Measurements from ENCODE around the gene SIGLEC11. TPM values are rescaled to one million over a fixed set of nuclear protein-coding genes. Genes with fewer than 3 reads are reported as not detected.
"Not testable (repeated sequence)": the region's sequence is repeated elsewhere in the genome, so short reads cannot be mapped to it uniquely, and the experiment has no call there.

The SIGLEC11 gene, protein sequence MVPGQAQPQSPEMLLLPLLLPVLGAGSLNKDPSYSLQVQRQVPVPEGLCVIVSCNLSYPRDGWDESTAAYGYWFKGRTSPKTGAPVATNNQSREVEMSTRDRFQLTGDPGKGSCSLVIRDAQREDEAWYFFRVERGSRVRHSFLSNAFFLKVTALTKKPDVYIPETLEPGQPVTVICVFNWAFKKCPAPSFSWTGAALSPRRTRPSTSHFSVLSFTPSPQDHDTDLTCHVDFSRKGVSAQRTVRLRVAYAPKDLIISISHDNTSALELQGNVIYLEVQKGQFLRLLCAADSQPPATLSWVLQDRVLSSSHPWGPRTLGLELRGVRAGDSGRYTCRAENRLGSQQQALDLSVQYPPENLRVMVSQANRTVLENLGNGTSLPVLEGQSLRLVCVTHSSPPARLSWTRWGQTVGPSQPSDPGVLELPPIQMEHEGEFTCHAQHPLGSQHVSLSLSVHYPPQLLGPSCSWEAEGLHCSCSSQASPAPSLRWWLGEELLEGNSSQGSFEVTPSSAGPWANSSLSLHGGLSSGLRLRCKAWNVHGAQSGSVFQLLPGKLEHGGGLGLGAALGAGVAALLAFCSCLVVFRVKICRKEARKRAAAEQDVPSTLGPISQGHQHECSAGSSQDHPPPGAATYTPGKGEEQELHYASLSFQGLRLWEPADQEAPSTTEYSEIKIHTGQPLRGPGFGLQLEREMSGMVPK
- total RNA-seq = 0.31 TPM

DNA sequence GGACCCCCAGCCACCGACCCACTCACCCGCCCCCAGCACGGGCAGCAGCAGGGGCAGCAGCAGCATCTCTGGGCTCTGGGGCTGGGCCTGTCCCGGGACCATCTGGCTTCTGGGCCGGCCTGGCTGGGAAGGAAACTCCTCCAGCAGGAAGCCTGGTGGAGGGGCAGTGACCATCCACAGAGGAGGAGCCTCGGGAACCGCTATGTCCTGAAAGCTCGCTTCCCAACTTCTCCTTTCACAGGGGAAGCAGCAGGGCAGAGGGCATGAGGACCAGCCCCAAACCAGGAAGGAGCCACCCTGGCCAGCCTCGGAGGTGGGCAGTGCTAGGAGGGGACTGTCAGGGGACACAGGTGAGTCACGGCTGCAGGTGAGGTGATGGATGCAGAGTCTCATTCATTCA lies at the start of gene SIGLEC11:
SIGLEC11 (minus strand) TSS at position 193 of the 400 bp plus-strand sequence; CDS start at position 102, 91 bp downstream.
- not testable (repeated sequence) for DNase-seq

DNA sequence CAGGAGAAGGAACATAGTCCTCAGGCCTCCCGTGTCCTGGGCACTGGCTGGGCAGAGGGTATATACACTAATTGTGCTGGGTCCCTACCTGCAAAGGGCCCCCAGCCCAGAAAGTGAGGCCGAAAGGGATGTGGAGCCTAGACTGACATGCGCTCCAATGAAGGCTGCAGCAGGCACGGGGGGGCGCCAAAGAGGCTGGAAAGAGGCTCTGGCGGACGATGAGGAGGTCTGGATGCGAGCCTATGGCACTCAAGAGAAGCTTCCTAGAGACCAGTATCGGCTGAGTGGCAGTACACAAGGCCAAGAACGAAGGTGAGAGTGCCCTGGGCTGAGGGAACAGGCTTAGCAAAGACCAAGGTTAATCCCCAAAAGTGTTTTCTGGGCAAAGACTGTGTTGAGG lies 47.6 kb upstream of the SIGLEC11 start:
- no peak for DNase-seq

DNA sequence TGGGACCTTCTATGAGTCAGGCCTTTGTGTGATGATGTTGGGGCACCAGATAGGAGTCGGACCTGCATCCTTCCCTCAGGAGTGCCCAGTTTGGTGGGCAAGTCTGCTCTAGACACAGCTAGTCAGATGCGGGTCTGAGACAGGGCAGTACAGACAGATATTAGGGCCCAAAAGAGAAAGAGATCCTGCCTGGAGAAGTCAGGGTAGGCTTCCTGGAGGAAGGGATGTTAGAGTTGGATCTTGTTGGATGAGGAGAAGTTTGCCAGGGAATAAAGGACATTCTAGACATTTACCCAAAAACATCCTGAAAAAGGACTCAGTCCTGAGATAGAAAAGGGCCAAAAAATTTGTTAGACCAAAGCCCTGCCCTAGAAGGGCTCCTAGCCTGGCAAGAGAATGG lies 47.0 kb upstream of the SIGLEC11 start:
- no peak for DNase-seq

DNA sequence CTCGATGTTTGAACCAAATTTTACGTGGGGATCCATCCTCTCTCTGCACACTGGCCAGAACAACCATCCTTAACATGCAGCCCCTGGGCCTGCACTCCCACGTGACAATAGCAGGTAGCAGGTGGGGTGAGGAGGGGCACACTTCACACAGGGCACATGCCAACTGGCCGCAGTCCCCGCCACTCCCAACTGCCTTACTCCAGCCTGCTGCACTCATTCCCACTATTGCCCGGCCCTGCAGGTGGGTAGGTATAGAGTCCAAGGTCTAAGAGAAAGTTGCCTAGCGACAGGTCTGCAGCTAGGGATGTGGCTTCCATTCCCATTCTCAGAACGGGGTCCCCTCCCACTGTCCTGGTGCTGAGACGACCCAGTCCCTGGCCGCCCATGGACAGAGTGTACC lies 46.2 kb upstream of the SIGLEC11 start:
- no peak for DNase-seq

DNA sequence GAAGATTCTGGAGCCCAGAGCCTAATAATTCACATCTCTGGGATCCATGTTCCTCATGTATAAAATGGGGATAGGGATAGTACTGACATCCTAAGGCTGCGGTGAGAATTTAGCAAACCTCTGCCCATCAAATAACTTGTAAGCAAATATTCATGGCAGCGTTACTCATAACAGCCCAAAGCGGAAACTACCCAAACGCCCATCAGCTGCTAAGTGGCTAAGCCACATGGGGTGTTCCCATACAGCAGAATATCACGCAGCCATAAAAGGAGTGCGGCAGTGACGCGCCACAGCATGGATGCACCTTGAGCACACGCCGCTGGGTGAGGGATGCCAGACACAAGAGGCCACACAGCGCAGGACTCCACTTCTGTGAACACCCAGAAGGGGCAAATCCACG lies 44.5 kb upstream of the SIGLEC11 start:
- DNase-seq = no peak

DNA sequence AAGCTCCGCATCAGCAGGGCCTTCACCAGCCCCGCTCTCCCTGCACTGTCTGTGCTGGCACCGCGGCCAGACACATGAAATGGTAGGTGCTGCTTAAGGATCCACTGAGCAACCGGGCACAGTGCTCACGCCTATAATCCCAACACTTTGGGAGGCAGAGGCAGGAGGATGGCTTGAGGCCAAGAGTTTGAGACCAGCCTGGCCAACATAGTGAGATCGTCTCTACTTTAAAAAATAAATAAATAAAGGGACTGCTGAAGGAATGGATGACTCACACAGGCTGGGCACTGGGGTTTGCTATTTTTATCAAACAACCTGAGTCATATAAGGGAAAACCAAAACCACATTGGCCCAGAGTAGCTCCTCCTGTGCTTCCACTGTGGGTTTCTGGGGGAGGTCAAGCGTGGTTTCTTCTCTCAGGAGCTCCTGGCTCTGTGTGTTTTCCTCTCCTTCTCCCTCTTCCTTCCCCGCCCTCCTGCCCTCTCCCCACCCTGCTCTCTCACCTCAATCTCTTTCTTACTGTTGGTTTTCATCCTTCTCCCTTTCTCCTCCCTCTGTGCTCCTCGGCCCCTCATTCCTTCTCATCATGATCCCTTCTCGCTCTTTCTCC lies 42.9 kb upstream of the SIGLEC11 start:
- DNase-seq = peak; percentile 64

DNA sequence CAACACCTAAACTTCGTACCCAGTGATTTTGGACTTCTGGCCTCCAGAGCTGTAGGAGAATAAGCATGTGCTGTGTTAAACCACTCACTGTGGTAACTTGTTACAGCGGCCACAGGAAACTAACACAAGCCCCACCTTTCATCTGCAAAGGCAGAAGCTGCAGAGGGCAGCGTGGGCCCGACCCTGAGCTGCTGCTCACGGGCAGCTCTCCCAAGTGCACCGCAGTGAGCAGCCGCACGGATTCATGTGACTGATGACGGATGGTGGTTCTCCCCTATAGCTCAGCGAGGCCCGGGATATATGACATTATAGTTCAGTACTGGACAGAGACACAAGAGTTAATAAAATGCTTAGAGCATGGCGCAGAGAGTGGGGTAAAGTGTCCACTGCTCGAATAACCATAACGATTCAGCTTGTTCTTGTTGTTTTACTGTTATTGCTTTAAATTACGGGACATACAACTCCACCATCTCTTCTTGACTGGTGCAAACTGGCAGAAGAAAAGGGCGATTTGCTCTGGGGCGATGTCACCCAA lies 42.3 kb upstream of the SIGLEC11 start:
- no peak for DNase-seq

DNA sequence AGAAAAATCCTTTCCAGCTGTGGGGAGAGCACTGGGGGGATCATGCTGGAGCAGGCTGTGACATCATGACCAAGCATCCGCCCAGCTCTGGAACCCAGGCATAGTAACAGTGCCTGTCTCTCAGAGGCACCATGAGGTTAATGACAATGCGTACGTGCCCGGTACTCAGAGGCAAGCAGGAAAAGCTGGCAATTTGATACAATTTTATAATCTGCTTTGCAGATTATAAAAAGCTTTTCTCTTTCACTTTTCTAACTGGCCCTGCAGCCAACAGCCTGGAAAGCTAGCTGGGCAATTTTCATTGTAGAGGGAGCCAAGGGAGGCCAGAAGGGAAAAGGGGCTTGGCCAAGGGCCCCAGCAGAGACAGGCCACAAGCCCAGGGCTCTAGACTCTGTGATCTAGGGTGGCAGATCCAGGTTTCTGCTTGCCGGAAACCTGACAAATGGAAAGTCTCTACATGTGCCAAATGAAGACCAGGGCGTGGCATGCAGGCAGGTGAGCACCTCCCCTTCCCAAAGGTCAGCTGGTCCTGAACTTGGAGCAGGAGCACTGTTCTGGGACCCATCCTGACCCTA lies 41.5 kb upstream of the SIGLEC11 start:
- no peak for DNase-seq

DNA sequence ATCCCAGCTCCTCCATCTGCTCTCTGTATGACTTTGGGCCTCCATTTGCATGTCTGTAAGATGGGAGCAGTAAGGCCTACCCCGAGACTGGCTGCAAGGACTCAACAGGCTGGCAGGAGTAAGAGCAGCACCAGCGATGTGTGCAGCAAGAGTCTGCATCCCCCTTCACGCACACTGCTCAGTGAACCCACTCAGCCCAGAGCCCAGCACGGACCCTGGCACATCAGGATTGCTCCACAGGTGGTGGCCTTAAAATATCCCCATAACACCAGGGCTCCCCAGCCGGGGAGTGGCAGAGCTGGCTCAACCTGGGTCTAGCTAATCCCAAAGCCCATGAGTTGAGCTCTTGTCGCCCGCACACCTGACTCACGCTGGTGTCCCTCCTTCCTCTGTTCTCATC lies 40.8 kb upstream of the SIGLEC11 start:
- no peak for DNase-seq

DNA sequence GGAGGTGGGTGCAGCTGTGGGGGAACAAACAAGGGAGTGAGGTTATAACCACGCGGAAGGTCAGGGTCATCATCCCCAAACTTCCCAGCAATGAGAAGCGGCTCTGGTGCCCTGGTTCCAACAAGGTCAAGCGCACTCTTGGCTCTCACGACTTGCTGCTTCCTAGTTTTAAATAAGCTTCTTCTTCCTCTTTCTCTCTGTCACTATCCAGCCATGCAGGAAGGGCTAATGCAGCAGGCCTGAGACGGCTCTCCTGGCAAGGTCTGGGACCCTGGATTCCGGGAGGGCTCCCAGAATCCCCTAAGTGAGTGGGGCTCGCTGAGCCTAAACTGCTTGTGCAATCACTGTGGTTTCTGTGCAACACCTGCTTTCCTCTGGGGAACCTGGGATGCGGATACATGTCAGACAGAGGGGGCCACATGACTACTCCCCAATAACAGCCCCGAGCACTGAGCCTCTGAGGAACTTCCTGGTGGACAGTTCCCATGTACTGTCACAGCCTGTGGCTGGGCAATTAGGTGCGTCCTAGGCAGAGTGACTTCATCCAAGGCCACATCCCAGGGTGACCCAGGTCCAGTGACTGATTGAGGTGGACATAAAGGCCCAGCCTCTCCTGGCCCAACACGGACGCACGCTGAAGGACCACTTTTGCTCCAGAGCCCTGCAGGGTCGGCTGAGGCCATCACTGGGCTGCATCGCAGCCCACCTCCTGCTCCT lies 40.0 kb upstream of the SIGLEC11 start:
- DNase-seq = no peak

DNA sequence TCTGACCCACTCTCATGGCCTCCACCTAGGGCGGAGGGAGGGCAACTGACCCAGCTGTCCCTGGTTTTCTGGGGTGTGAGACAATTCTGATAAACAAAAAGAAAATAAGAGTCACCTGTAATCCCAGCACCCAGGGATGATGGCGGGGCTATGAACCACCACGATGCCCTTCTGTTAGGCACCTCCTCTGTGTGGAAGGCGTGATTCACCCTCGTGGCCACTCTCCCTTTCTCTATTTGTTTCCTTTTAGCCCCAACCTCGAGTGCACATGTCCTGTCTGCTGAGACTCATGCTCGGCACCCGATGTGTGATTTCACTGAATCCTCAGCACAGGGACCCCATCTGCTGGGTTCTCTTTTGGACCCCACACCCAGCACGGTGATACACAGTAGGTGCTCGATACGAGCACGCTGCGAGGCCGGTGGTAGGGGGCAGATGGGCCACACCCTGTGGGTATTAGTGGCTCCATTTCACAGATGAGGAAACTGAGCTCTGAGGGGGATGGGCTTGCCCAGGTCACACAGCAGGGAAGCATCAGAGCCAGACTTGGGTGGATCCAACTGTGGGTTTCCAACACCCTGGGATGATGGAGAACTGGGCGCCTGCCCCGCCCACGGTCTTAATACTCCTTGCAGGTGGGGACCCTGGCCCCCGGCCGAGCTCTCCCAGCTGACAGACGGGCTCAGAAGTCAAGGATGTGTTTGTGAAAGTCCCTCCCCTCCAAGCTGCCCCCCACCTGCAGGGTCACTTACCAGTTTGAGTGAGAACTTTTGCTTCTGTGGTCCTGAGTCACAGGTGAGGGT lies 39.3 kb upstream of the SIGLEC11 start:
- DNase-seq = no peak

DNA sequence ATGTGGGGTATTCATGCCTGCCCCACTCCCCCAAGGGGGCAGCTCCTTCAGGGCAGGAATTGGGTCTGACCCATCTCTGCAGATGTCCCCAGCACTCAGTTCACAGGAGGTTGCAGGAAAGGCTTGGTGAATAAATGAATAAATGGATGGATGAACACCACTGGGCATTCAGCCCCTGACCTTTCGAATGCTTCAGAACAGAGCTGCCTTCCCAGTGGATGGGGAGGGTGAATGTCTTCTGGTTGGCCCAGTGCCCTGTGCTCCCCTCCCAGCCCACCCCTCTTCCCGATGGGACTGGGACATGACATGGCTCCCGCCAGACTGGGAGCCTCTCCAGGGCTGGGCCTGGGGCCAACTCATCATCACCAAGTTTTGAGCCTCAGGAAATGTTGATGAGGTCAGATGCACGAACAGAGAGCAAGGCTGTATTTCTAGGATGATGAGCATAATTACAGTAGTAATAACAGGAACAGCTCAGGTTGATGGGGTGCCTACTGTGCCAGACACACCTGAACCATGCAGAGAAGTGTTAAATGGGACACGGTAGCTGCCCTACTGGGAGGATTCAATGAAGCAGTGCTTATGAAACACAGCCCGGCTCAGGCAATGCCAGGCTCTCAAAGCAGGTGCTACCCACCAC lies 38.5 kb upstream of the SIGLEC11 start:
- no peak for DNase-seq

DNA sequence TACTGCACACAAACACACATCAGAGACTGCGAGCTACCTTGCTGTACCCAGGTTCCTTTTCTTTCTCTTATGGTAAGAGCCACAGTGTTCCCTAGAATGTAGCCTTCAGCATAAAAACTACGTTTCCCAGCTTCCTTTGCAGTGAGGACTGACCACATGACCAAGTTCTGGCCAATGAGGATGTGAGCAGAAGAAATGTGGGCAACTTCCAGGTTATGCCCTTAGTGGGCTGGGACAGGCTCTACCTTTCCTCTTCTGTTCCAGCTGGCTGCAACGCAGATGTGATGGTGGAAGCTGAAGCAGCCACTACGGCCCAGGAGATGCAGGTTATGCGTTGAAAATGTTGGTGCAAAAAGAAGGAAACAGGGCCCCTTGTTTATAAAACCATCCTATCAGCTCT lies 36.7 kb upstream of the SIGLEC11 start:
- DNase-seq = no peak

DNA sequence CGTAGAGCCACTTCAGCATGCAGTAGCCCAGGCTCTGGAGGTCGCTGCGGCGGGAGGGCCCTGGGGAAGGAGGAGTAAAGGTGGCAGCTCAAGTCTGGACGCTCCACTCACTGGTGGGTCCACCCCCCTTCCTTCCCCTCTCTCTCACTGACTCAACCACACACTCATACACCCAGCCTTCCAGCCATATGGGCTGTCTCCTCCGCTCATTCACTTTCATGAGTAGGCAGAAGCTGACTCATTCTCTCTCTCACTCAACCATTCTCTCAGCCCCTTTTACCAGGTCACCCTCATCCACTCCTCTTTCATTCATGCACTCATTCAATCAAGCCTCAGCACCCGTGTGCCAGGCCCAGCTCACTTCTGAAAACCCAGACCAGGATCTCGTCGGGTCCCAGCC lies 27.5 kb upstream of the SIGLEC11 start:
- DNase-seq = peak; percentile 28

DNA sequence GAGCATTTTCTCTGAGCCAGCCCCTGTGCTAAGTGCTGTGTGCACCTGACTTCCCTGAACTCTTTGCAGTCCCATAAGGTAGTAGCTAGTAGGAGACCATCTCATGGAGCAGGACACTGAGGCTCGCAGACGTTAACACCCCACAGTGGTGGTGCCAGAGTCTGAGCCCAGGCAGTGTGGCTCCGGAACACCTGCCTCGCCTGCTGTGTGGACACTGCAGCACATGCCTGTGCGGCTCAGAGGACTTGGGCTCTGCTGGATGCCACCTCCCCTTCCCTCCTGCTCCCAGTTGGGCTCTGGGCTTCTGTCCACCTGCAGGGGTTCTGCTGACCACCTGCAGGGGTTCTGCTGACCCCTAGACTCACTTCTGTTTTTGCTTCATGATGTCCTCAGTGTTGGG lies 27.0 kb upstream of the SIGLEC11 start:
- no peak for DNase-seq

DNA sequence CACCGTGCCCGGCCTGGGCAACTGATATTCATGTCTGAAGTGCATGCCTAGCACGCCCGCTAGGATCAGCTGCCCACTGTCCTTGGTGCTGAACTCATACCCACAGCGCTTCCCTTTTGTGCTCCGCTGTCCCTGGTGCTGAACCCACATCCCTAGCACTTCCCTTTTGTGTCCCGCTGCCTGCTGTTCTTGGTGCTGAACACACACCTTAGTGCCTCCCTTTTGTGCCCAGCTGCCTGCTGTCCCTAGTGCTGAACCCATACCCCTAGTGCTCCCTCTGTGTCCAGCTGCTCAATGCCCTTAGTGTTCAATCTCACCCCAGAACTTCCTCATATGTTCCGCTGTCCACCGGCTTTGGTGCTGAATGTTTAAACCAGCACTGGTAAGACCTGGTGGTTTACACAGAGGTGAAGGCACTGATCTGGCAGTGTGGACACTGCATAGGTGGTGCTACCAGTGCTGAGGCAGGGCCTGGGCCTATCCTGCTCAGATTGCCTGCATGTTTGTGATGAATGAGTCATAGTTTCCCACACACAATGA lies 26.3 kb upstream of the SIGLEC11 start:
- peak; percentile 17 for DNase-seq

DNA sequence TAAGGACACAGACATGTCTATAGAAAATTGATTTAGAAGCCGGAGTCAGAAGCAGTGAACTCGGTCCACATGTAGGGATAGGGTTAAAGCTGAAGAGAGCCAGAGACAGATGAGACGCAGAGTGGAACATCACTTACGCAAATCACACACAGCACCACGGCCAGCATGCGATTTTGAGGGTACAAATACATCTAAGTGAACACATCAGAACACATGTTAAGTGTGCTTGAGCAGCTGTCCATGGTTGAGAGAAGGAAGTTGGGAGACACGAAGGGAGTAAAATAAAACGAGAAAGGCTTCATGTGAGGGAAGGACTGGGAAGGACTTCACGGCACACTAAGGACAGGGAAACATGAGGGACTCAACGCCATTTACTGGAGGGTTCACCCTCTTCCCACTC lies 25.4 kb upstream of the SIGLEC11 start:
- DNase-seq = no peak

DNA sequence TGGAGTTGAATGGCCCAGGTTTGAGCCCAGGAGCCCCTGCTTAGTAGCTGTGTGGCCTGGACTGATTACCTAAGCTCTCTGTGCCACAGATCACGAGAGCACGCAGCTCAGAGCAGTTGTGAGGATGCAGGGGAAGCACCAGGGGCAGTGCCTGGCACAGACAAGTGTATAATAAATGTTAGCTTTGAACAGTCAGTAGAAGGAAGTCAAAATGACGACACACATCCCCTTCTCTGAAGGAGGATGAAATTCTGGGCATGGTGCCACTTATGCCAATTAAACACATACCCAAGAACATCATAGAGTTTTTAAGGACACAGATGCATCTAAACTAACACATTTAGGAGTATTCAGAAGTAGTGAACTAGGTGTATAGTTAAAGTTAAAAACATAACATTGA lies 24.9 kb upstream of the SIGLEC11 start:
- DNase-seq = no peak

DNA sequence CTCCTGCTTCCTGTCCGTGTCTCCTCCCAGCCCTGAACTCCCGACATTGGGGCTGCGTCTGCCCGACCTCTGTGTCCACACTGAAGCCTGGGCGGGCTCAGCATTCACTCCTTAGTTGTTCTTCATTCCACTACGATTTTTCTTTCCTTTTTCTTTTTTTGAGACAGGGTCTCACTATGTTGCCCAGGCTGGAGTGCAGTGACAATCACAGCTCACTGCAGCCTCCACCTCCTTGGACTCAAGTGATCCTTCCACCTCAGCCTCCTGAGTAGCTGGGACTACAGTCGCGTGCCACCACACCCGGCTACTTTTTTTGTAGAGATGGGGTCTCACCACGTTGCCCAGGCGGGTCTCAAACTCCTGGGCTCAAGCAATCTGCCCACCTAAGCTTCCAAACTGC lies 23.5 kb upstream of the SIGLEC11 start:
- no peak for DNase-seq

DNA sequence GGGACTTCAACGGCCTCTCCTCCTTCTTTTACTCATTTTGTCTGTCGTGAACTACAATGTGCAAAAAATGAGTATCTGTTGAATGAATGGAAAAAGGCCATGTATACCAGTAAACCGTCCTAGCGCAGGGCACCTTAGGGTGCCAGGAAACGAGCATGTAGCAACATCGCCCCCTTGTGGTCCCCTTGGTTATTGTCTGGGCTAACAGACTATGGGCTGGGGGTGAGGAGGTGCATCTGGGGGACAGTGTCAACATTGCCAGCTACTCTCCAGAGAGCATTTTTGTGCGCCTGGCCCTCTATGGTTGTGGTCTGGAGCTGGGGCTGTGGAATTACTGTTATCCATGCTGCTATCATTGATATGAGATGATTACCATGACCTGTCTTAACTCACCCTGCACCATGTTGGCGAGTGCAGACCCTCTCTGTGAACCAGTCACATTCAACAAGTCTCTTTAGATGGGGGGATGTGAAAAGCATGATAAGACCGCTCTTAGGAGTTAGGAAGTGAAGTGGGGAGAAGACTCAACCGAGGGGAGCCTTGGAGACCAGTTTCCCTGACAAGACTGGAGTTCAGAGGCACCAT lies 22.8 kb upstream of the SIGLEC11 start:
- DNase-seq = no peak
